CD4-positive, CD25-positive, alpha-beta regulatory T cell (primary cell): ENCODE results near the gene NAV2. TPM values are rescaled to one million over a fixed set of nuclear protein-coding genes. Genes with fewer than 3 reads are reported as not detected.

Experiments
- ATAC-seq, 2 donors: fragments of 150-1000 bp; cut with Tn5 transposase; one replicate each; pipeline ENCODE4 v1.10.0; 2021; ENCODE audit warnings: low read depth in 2 of 2, moderate number of reproducible peaks in 2 of 2, moderate library complexity in 1 of 2
- DNase-seq, 3 donors: peaks; one replicate each; pipeline versions ENCODE4 v3.0.0 to v3.0.0-alpha.2; 2012 to 2022; ENCODE audit warnings: mixed read lengths in 1 of 3
- H3K27ac ChIP-seq: one replicate; pipeline ENCODE4 v1.7.0; 2013; ENCODE audit warnings: mild to moderate bottlenecking, low read length; ENCODE audit not compliant: insufficient read depth, poor library complexity, severe bottlenecking
- H3K27me3 ChIP-seq: one replicate; pipeline ENCODE4 v1.7.0; 2013; ENCODE audit warnings: low read length; ENCODE audit not compliant: control insufficient read depth, insufficient read depth
- H3K36me3 ChIP-seq: one replicate; pipeline ENCODE4 v1.7.0; 2013; ENCODE audit warnings: mild to moderate bottlenecking, low read length, moderate library complexity; ENCODE audit not compliant: control insufficient read depth, insufficient read depth
- H3K4me1 ChIP-seq: 2 replicates; pipeline ENCODE4 v1.7.0; 2013; ENCODE audit warnings: mild to moderate bottlenecking, low read length; ENCODE audit not compliant: insufficient read depth, control insufficient read depth, poor library complexity, severe bottlenecking
- H3K4me3 ChIP-seq: one replicate; pipeline ENCODE4 v1.7.0; 2013; ENCODE audit warnings: low read depth, mild to moderate bottlenecking, low read length, moderate library complexity
- H3K9me3 ChIP-seq, 2 experiments: 1 replicate in 1 of 2; 2 replicates in 1 of 2; pipeline ENCODE4 v1.7.0; 2013; ENCODE audit warnings: low read length in 2 of 2, mild to moderate bottlenecking in 1 of 2, moderate library complexity in 1 of 2; ENCODE audit not compliant: control insufficient read depth in 2 of 2
- H3K27ac Mint-ChIP-seq, 3 donors: one replicate each; pipeline ENCODE4 v1.8.0; 2020 to 2022; ENCODE audit warnings: mild to moderate bottlenecking in 3 of 3, mixed read lengths in 3 of 3, moderate library complexity in 2 of 3
- H3K27me3 Mint-ChIP-seq: one replicate; pipeline ENCODE4 v1.8.0; 2022; ENCODE audit warnings: mild to moderate bottlenecking, mixed read lengths
- H3K36me3 Mint-ChIP-seq: one replicate; pipeline ENCODE4 v1.8.0; 2020; ENCODE audit warnings: mixed read lengths
- H3K4me1 Mint-ChIP-seq, 4 donors: one replicate each; pipeline ENCODE4 v1.8.0; 2020 to 2022; ENCODE audit warnings: mixed read lengths in 4 of 4, mild to moderate bottlenecking in 1 of 4
- H3K4me3 Mint-ChIP-seq, 4 donors: one replicate each; pipeline ENCODE4 v1.8.0; 2020 to 2022; ENCODE audit warnings: mild to moderate bottlenecking in 4 of 4, mixed read lengths in 4 of 4, moderate library complexity in 3 of 4
- H3K9me3 Mint-ChIP-seq, 7 donors: one replicate each; pipeline ENCODE4 v1.8.0; 2020 to 2022; ENCODE audit warnings: mixed read lengths in 7 of 7, mild to moderate bottlenecking in 3 of 7, moderate library complexity in 2 of 7
- polyA plus RNA-seq, 4 donors: library from polyadenylated mRNA; unstranded; fragments of 300-500 nt; fragmentation: Illumina TruSeq; gene quantifications; one replicate each; pipeline ENCODE4 v1.2.3, GENCODE V29; 2021
- total RNA-seq: library from RNA; stranded (reverse); gene quantifications from one replicate; pipeline ENCODE4 v1.2.3, GENCODE V29; 2022

The NAV2 gene
- total and polyA plus RNA-seq, 5 donors from 2014 or later: 0.14 to 0.59 (median 0.36) TPM; not detected in 2

- H3K27me3 Mint-ChIP-seq: no peaks in the 10 kb centered on the region
- no peaks in the 10 kb centered on the region for H3K36me3 Mint-ChIP-seq
- H3K27ac Mint-ChIP-seq: no peak overlapping the region
Observed at GRCh38 chr11:19810852-19811251, 98.2 kb downstream of the NAV2 start.

GRCh38 chr11:19811380-19811779 is 98.7 kb downstream of the NAV2 start:
- H3K4me3 Mint-ChIP-seq: no peak overlapping the region
- no peaks in the 10 kb centered on the region for H3K9me3 Mint-ChIP-seq
- no peaks in the 10 kb centered on the region for H3K36me3 Mint-ChIP-seq

More at GRCh38 chr11:19810852-19811251, 98.2 kb downstream of the NAV2 start:
- H3K4me3 Mint-ChIP-seq: no peak overlapping the region
- no peaks in the 10 kb centered on the region for H3K9me3 Mint-ChIP-seq
- Histone ChIP-seq H3K27me3 (no peaks in the 10 kb centered on the region), H3K36me3 (no peaks in the 10 kb centered on the region), H3K27ac (no peak overlapping the region), H3K4me3 (no peak overlapping the region), H3K9me3 (no peaks in the 10 kb centered on the region), H3K4me1 (no peaks in the 10 kb centered on the region)
- DNase-seq (no peak), ATAC-seq (no peak)
- H3K4me1 Mint-ChIP-seq: peaks cover 0 to 2% (median 0%) of the 10 kb centered on the region in 4 donors

GRCh38 chr11:19812096-19812495 is 99.5 kb downstream of the NAV2 start:
- H3K4me3 ChIP-seq: no peak overlapping the region
- no peaks in the 10 kb centered on the region for H3K9me3 ChIP-seq
- ATAC-seq (no peak), DNase-seq (no peak)
- no peaks in the 10 kb centered on the region for H3K4me1 ChIP-seq
- Mint-ChIP-seq H3K4me1 (peaks cover 0 to 2% (median 0%) of the 10 kb centered on the region in 4 donors), H3K36me3 (no peaks in the 10 kb centered on the region), H3K27me3 (no peaks in the 10 kb centered on the region), H3K4me3 (no peak overlapping the region), H3K9me3 (no peaks in the 10 kb centered on the region), H3K27ac (no peak overlapping the region)
- H3K27ac ChIP-seq: no peak overlapping the region
- no peaks in the 10 kb centered on the region for H3K27me3 ChIP-seq
- H3K36me3 ChIP-seq: no peaks in the 10 kb centered on the region

More at GRCh38 chr11:19811380-19811779, 98.7 kb downstream of the NAV2 start:
- no peaks in the 10 kb centered on the region for H3K4me1 ChIP-seq
- Mint-ChIP-seq H3K27me3 (no peaks in the 10 kb centered on the region), H3K4me1 (peaks cover 0 to 2% (median 0%) of the 10 kb centered on the region in 4 donors), H3K27ac (no peak overlapping the region)
- ATAC-seq: no peak
- no peaks in the 10 kb centered on the region for H3K9me3 ChIP-seq
- H3K36me3 ChIP-seq: no peaks in the 10 kb centered on the region
- no peaks in the 10 kb centered on the region for H3K27me3 ChIP-seq
- no peak overlapping the region for H3K27ac ChIP-seq
- no peak for DNase-seq
- no peak overlapping the region for H3K4me3 ChIP-seq

GRCh38 chr11:19812710-19813109 is 100.1 kb downstream of the NAV2 start:
- Mint-ChIP-seq H3K9me3 (no peaks in the 10 kb centered on the region), H3K36me3 (no peaks in the 10 kb centered on the region), H3K27me3 (no peaks in the 10 kb centered on the region), H3K4me1 (no peaks in the 10 kb centered on the region), H3K4me3 (no peak overlapping the region), H3K27ac (no peak overlapping the region)
- no peaks in the 10 kb centered on the region for H3K36me3 ChIP-seq
- ATAC-seq (no peak), DNase-seq (no peak)
- no peaks in the 10 kb centered on the region for H3K27me3 ChIP-seq
- no peaks in the 10 kb centered on the region for H3K4me1 ChIP-seq
- no peak overlapping the region for H3K4me3 ChIP-seq
- no peaks in the 10 kb centered on the region for H3K9me3 ChIP-seq
- no peak overlapping the region for H3K27ac ChIP-seq

- no peak overlapping the region for H3K27ac Mint-ChIP-seq
- no peaks in the 10 kb centered on the region for H3K9me3 Mint-ChIP-seq
- no peaks in the 10 kb centered on the region for H3K4me1 Mint-ChIP-seq
- no peaks in the 10 kb centered on the region for H3K36me3 Mint-ChIP-seq
- no peaks in the 10 kb centered on the region for H3K27me3 Mint-ChIP-seq
- Histone ChIP-seq H3K9me3 (no peaks in the 10 kb centered on the region), H3K4me3 (no peak overlapping the region), H3K27ac (no peak overlapping the region), H3K27me3 (no peaks in the 10 kb centered on the region), H3K4me1 (no peaks in the 10 kb centered on the region), H3K36me3 (no peaks in the 10 kb centered on the region)
- ATAC-seq (no peak), DNase-seq (no peak)
- no peak overlapping the region for H3K4me3 Mint-ChIP-seq
Observed at GRCh38 chr11:19813158-19813879, 100.7 kb downstream of the NAV2 start.

GRCh38 chr11:19814421-19814820 is 101.8 kb downstream of the NAV2 start:
- no peaks in the 10 kb centered on the region for H3K4me1 ChIP-seq
- DNase-seq: no peak
- no peaks in the 10 kb centered on the region for H3K27me3 ChIP-seq
- no peak overlapping the region for H3K27ac ChIP-seq
- no peaks in the 10 kb centered on the region for H3K4me1 Mint-ChIP-seq
- H3K9me3 ChIP-seq: no peaks in the 10 kb centered on the region
- H3K27me3 Mint-ChIP-seq: peaks cover 6% of the 10 kb centered on the region
- no peak overlapping the region for H3K4me3 Mint-ChIP-seq
- H3K9me3 Mint-ChIP-seq: no peaks in the 10 kb centered on the region
- H3K36me3 Mint-ChIP-seq: no peaks in the 10 kb centered on the region
- no peak overlapping the region for H3K4me3 ChIP-seq
- H3K27ac Mint-ChIP-seq: no peak overlapping the region
- no peaks in the 10 kb centered on the region for H3K36me3 ChIP-seq
- no peak for ATAC-seq

- no peak overlapping the region for H3K27ac ChIP-seq
- no peak for ATAC-seq
- no peak overlapping the region for H3K4me3 Mint-ChIP-seq
- peaks cover 6% of the 10 kb centered on the region for H3K27me3 Mint-ChIP-seq
- no peak overlapping the region for H3K27ac Mint-ChIP-seq
- H3K9me3 Mint-ChIP-seq: no peaks in the 10 kb centered on the region
- H3K27me3 ChIP-seq: no peaks in the 10 kb centered on the region
- no peak overlapping the region for H3K4me3 ChIP-seq
- no peaks in the 10 kb centered on the region for H3K36me3 ChIP-seq
- no peaks in the 10 kb centered on the region for H3K36me3 Mint-ChIP-seq
- no peak for DNase-seq
- H3K4me1 ChIP-seq: no peaks in the 10 kb centered on the region
- H3K9me3 ChIP-seq: no peaks in the 10 kb centered on the region
- no peaks in the 10 kb centered on the region for H3K4me1 Mint-ChIP-seq
Observed at GRCh38 chr11:19816040-19816439, 103.4 kb downstream of the NAV2 start.

GRCh38 chr11:19816817-19817216 is 104.2 kb downstream of the NAV2 start:
- H3K9me3 Mint-ChIP-seq: no peaks in the 10 kb centered on the region
- H3K27ac ChIP-seq: no peak overlapping the region
- no peak overlapping the region for H3K27ac Mint-ChIP-seq
- H3K4me3 Mint-ChIP-seq: no peak overlapping the region
- no peaks in the 10 kb centered on the region for H3K4me1 Mint-ChIP-seq
- no peak for DNase-seq
- no peaks in the 10 kb centered on the region for H3K36me3 Mint-ChIP-seq
- no peak for ATAC-seq
- H3K27me3 Mint-ChIP-seq: peaks cover 6% of the 10 kb centered on the region
- H3K4me3 ChIP-seq: no peak overlapping the region
- H3K27me3 ChIP-seq: no peaks in the 10 kb centered on the region
- H3K9me3 ChIP-seq: no peaks in the 10 kb centered on the region
- H3K36me3 ChIP-seq: no peaks in the 10 kb centered on the region
- no peaks in the 10 kb centered on the region for H3K4me1 ChIP-seq
